Ramos (cell line): ENCODE measurements around the gene C12orf56.
"Not testable (repeated sequence)": the region's sequence is repeated elsewhere in the genome, so short reads cannot be mapped to it uniquely, and the experiment has no call there.

Experiments used
- in situ Hi-C: fragments of 300-500 bp; cut with MboI; formaldehyde crosslinking; loops from one replicate; pipeline ENCODE4 v1.14.3; 2022; ENCODE audit warnings: low sequenced_read_pairs; ENCODE audit not compliant: unreplicated experiment

C12orf56 gene

DNA sequence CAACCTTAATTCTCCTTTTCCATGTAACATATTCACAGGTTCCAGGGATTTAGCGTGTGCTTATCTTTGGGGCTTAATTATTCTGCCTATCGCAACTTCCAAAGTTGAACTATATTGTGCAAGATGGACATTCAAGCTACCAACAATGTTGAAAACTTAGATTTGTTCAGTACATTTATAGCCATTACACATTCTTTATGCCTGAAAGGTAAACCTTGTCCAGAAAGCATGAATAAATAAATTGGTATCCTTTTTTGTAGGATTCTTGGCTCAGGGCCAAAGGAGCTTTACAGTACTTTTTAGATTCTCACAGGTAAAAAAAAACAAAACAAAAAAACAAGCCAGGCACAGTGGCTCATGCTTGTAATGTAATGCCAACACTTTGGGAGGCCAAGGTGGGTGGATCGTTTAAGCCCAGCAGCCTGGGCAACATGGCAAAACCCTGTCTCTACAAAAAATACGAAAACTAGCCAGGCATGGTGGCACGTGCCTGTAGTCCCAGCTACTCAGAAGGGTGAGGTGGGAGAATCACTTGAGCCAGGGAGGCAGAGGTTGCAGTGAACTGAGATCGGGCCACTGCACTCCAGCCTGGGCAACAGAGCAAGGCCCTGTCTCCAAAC is 3.3 kb downstream of the C12orf56 start:
- in situ Hi-C loops, result loop anchor here (25.0 kb wide), 1 partner anchor 550 kb away; the partner anchor contains the start of gene SRGAP1

DNA sequence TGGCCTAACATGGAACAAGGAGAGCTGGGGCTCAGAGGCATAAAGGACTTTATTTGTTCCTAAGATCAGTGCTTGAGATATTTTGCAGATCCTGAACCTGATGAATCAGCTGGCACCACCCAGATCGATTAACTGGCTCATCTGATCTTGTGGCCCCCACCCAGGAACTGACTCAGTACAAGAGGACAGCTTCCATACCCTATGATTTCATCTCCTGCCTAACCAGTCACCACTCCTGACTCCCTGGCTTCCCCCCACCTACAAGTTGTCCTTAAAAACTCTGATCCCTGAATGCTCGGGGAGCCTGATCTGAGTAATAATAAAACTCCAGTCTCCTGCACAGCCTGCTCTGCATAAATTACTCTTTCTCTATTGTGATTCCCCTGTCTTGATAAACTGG is 5.1 kb downstream of the C12orf56 start:
- in situ Hi-C loops, result loop anchor here (25.0 kb wide), 1 partner anchor 548 kb away; the partner anchor contains the start of gene SRGAP1

DNA sequence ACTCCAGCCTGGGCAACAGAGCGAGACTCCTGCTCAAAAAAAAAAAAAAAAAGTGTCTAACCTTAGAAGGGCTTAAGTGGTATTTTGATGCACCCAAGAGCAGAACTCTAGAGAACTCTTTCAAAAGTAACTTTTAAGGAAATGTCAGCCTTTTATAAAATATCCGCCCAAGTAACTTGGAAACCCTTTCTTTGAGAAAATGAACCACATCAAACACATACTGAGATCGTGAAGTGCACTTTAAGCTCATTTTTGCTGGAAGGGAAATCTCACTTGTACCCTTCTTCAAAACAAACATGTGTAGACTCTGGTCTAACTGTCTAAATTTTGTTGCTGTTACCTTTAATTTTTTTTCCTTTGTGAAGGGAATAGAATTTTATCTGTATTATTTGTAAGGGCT is 5.5 kb downstream of the C12orf56 start:
- in situ Hi-C loops, result loop anchor here (25.0 kb wide), 1 partner anchor 548 kb away; the partner anchor contains the start of gene SRGAP1

DNA sequence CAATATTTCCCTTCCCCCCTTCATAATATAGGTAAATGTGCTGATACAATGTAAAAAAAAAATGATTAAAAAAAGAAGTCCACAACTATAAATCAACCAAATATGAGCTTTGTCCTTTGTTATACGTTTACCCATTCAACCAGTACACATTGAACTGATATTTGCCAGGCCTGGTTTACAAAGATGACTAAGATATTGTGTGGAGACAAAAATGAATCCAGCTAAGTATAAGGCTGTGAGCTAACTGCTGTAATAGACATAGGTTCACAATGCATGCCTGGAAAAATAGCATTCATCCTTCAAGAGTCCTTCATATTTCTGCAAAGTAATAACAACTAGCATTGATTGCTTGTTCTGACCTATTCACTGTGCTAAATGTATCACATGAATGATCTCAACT is 6.9 kb downstream of the C12orf56 start:
- in situ Hi-C loops, result loop anchor here (25.0 kb wide), 1 partner anchor 546 kb away; the partner anchor contains the start of gene SRGAP1

DNA sequence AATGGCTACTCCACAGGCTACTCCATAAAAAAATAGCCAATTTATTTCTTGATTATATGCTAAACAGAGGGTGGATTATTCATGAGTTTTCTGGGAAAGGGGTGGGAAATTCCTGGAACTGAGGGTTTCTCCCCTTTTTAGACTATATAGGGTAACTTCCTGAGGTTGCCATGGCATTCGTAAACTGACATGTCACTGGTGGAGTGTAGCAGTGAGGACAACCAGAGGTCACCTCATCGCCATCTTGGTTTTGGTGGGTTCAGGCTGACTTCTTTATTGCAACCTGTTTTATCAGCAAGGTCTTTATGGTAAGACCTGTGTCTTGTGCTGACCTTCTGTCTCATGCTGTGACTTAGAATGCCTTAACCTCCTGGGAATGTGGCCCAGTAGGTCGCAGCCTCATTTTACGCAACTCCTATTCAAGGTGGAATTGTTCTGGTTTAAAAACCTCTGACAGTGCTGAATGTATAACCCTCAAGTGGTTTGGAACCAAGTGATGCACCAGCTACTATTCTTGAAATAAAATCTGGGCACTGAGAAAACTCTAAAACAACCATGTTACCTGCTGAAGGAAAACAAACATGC is 27.7 kb downstream of the C12orf56 start:
- in situ Hi-C loops, result no loop called here

DNA sequence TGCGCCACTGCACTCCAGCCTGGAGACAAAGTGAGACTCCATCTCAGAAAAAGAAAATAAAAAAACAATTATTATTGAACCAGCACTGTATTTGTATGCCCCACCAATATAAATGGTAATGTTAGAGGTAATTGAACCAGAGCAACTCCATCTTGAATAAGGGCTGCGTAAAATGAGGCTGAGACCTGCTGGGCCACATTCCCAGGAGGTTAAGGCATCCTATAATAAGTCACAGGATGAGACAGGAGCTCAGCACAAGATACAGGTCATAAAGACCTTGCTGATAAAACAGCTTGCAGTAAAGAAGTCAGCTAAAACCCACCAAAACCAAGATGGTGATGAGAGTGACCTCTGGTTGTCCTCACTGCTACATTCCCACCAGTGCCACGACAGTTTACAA is 29.4 kb downstream of the C12orf56 start:
- in situ Hi-C loops, result not testable (repeated sequence)

DNA sequence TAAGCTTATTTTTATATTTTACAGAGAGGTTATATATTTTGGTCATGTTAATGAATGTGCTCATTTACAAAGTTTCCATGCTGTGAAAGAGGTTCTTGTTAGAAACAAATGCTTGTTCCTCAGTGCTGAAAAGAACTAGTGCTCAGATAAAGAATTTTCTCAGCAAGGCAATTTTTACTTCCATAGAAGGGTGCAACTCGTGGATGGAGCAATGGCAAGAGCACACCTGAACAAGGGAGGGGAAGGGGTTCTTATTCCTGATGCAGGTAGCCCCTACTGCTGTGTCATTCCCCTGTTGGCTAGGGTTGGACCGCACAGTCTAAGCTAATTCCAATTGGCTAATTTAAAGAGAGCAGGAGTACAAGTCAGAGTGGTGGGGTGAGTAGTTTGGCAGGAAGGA is 34.3 kb downstream of the C12orf56 start:
- in situ Hi-C loops, result not testable (repeated sequence)

DNA sequence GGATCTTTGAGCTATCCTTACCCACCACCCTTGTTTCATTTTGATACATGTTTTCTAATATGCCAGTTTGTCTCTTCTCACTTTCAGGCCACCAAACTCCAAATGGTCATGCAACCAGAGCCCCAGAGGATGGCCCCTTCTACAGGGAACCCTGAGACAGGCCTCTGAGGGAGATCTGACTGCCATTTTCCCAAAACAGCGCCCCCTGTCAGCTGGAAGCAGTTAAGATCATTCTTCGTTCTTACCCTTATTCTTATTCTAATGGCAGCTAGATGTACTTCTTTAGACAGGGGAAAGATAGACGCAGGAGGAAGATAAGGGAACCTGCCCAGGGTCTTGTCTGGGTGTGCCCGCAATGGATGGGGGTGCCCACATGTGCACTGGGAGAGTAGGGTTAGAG is 38.4 kb downstream of the C12orf56 start:
- in situ Hi-C loops, result no loop called here

DNA sequence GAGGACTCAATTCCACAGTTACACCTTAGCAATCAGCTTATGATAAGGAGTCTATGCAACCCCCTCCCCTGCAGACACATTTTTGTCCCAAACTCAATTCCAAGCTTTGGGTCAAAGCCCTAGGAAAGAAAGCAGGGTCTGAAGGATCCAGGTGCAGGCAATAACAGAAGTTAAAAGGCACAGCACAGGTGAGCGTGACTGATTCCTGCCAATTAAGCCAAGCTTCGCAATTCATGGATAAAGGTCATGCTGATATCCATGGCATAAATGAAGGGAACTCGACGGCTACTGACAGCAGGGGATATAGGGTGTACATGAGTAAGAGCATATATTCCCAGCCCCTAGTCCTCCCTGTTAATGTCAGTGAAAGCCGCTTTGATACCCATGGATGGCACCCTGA is 39.3 kb downstream of the C12orf56 start:
- in situ Hi-C loops, result no loop called here

DNA sequence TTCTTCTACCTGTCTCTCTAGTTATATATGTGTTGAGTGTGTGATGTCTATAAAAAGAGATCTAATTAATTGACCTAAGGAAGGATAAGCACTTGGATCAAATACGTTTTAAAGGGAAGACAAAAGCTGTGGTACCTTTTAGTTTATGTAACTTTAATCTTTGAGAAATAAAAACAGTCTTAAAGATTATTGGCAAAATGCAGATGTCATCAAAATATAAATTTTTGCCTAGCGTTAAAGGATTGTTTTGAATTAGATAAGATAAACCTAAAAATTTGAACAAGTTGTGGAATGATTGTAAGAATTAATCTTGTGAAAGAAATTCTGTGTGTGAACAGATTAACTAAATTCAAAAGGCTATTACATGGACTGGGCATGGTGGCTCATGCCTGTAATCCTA is 42.9 kb downstream of the C12orf56 start:
- in situ Hi-C loops, result no loop called here

DNA sequence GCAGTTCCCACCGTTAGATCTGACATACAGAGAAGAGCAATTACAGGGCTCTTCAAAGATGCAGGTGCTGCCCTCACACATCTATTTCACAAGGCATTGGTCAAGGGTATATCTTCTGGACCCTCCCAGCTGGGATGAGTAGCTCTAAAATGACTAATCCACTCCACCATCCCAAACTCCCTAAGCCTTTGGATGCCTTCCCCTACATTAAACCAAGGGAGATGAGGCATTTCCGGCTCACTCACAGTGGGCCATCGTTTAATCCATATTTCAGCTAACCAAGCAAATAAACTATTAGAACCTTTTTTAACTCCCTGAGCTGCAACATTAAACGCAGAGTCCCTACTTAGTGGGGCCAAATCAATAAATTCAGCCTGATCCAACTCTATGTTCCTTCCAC is 45.9 kb downstream of the C12orf56 start:
- in situ Hi-C loops, result not testable (repeated sequence)

DNA sequence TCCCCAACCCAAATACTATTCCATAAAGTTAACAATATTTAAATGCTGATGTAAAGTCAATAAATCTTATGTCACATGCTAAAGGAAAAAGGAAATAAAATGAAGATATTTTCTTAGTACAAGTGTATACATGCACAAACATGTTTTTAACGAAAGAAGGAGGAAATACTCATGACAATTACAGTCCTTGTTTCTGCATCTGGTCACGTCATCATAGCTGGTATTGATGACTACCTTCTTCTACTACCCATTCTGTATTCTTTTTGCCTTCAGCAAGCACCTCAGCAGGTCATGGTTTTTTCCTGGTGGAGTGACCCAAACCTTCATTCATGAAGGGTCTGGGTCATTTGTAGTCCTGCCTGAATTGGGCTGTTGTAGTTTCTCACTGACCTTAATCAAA is 50.0 kb downstream of the C12orf56 start:
- in situ Hi-C loops, result not testable (repeated sequence)

DNA sequence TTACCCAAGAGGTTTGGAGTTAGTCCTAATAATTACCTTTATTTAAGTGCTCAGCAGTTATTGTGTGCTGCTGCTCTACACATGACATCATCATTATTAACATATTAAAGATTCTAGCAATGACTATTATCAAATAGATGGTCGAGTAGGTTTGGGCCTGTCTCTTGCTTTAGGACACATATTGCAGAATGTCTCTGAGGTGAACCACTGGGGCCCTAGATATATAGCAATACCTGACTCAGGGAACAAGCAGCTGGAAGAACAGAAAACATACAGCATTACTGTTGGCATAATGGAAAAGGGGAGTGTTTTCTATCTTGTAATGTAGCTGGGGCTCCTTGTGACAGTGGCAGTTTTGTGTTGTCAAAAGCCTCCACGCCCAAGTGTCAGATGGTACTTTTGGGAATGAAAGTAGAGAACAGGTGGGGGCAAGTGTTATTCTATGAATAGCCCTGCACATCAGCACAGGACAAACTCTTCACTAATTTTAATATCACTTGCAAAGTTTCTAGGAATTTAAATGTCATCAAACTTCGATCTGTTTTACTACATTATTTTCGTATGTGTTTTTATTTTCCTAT is 54.6 kb downstream of the C12orf56 start:
- in situ Hi-C loops, result no loop called here

DNA sequence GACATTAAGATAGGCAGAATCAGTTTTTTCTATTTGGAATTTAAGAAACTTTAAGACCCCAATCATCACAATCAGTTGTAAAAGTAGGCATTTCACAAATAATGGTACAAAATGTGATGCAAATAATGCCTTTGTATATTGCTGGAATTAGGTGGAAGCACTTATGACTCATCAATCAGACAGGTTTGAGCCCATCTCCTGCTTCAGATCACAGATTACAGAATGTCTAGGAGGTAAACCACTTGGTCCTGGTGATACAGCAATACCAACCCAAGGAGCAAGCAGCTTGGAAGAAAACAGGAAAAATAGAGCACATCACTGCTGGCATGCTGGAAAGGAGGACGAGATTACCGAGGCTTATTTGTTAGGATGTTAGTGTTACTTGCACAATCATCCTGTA is 57.6 kb downstream of the C12orf56 start:
- in situ Hi-C loops, result no loop called here

DNA sequence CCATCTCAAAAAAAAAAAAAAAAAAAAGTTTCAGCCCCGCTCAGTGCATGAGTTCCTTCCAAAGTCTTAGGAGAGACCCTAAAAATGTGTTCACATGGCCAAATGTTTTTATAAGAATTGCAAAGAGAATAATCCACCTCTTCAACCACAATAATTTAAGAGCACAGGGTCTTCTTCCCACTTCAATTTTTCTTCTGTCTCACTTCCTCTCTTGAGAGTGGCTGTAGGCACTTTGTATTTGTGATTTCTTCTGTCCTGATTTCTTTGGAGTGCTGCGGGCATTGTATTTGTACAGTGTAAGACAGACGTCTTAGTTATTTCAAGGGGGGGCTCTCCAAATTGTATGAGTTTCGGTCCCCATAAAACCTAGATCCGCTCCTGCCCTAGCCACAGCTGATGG is 58.3 kb downstream of the C12orf56 start:
- in situ Hi-C loops, result no loop called here

DNA sequence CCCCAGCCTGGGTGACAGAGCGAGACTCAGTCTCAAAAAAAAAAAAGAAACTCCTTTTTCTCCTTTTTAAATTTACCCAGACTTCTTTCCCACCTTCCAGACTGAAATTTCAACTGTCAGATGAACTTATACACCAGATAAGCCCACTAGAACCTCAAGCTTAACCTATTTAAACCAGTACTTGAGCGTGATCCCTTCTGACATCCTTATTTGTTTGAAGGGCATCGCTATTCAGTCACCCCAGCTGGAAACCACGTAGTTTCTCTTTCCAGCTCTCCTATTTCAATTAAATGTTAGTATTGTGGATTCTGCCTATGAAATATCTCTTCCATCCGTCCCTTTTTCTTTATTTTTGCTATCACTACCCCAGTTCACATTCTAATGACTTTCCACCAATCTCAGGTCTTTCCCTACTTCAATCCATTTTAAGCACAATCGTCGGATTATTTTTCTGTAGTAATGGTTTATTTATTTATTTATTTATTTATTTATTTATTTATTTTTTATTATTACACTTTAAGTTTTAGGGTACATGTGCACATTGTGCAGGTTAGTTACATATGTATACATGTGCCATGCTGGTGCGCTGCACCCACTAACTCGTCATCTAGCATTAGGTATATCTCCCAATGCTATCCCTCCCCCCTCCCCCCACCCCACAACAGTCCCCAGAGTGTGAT is 61.4 kb downstream of the C12orf56 start:
- in situ Hi-C loops, result not testable (repeated sequence)

DNA sequence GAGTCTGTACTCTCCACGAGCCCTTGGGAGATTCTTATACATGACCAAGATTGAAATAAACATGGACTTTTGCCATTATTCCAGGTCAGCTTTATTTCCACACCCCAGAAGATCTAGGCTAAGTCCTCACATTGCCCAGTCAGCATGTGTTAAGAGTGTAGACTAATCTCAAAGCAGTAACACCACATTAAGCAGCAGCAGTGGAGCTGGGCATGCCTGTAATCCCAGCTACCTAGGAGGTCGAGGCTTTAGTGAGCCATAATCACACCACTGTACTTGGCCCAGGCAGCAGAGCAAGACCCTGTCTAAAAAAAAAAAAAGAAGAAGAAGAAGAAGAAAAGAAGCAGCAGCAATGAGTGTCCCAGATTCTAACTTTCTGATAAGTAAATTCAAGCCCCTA is 65.5 kb downstream of the C12orf56 start:
- in situ Hi-C loops, result no loop called here

DNA sequence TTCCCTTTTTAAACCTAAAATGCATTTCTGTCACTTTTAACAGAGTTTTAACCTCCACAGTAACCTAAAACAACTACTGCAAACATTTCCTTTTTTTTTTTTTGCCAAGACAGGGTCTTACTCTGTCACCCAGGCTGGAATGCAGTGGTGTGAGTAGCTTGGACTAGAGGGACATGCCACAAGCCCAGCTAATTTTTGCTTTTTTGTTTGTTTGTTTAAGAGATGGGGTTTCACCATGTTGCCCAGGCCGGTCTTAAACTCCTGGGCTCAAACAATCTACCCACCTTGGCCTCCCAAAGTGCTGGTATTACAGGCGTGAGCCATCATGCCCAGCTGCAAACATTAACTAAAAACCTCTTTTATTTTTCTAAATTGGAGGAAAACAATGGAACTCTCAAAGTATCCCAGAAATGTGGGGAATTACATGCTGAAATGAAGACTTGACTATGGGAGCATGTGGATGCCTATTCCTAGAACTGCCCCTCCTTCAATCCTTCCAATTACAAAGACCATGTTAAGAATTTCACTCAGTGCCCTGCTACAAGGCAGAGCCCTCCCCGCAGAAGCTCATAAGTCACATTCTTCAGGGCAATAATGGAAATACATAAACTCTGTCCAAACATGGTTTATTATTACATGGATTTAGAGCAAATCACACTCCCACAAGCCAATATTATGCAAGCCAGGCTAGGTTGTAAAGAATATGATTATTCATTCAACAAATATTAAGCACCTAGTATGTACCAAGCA is 66.9 kb downstream of the C12orf56 start:
- in situ Hi-C loops, result no loop called here

DNA sequence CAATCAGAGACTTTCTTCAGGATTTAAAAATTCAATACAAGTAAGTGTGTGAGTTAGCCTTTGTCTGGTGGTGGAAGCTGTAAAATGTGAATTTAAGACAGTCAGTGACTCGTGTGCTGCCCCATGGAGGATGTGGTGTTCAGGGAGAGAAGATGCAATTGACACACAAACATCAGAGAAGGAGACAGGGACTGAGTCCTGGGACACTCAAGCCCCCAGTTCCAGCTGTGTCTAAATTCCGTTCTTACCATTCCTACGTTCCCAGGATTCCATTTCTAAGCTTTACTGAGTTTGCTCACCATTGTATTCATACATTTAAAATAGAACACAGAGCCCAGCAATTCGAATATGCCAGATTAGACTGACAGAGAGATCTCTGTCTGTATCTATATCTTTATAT is 67.6 kb downstream of the C12orf56 start:
- in situ Hi-C loops, result no loop called here

DNA sequence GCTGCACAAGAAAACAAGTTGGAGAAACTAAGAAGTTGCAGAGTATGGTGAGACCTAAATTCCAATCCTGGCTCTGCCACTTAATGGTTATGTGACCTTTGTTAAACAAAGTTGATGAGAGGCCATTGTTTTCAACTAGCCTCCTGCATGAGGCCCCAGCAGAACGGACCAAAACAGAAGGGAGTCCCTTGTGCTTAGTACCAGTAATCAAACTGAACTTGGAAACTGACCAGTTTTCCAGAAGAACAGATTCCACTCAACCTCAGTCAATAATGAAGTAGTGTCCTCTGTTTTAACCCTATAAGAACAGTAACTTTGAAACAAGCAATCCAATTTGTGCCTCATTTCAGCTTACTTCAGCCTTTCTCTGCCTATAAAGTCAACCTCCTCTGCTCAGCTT is 69.9 kb downstream of the C12orf56 start:
- in situ Hi-C loops, result no loop called here
